AG10803 (cell line): ENCODE measurements around the gene PRPSAP2.
"Not testable (repeated sequence)": the region's sequence is repeated elsewhere in the genome, so short reads cannot be mapped to it uniquely, and the experiment has no call there.

Experiments used
- DNase-seq: peaks from one replicate; pipeline ENCODE4 v3.0.0; 2010; ENCODE audit warnings: low read depth
- H3K4me3 ChIP-seq: 2 replicates; pipeline ENCODE4 v1.5.1; 2011; ENCODE audit warnings: mild to moderate bottlenecking, low read length, control low read depth
- CTCF ChIP-seq: conservative IDR thresholded peaks from 2 replicates; pipeline ENCODE4 v1.5.1; 2011; ENCODE audit warnings: mild to moderate bottlenecking, low read length, control low read depth, inconsistent platforms

Gene PRPSAP2

GRCh38 chr17:18857864-18858566 is at the start of gene PRPSAP2:
TSS of gene PRPSAP2 (plus strand) at chr17:18858131. CDS start at chr17:18865834, 7,703 bp downstream.
- TF ChIP-seq CTCF: no peak
- peak within 1 kb of the TSS; percentile 69 for H3K4me3 ChIP-seq
- peak; percentile 92 for DNase-seq

GRCh38 chr17:18815924-18816323 is 42.0 kb upstream of the PRPSAP2 start:
- H3K4me3 ChIP-seq, DNase-seq: not testable (repeated sequence)

- not testable (repeated sequence) for H3K4me3 ChIP-seq
- DNase-seq: peak; percentile 84
- TF ChIP-seq CTCF: peak; percentile 58
These were observed 41.2 kb upstream of the PRPSAP2 start for GRCh38 chr17:18816489-18817371.

- not testable (repeated sequence) for DNase-seq
These were observed 36.5 kb upstream of the PRPSAP2 start for GRCh38 chr17:18821430-18821829.

GRCh38 chr17:18827613-18828012 is 30.3 kb upstream of the PRPSAP2 start:
- not testable (repeated sequence) for H3K4me3 ChIP-seq, DNase-seq

More at GRCh38 chr17:18821430-18821829, 36.5 kb upstream of the PRPSAP2 start:
- H3K4me3 ChIP-seq: not testable (repeated sequence)

- TF ChIP-seq CTCF: no peak
- no peak overlapping the region for H3K4me3 ChIP-seq
- no peak for DNase-seq
These were observed 9.4 kb upstream of the PRPSAP2 start for GRCh38 chr17:18848501-18848900.

GRCh38 chr17:18850679-18851078 is 7.3 kb upstream of the PRPSAP2 start:
- TF ChIP-seq CTCF: no peak
- H3K4me3 ChIP-seq: no peak overlapping the region
- no peak for DNase-seq

- DNase-seq: no peak
- no peak for TF ChIP-seq CTCF
- H3K4me3 ChIP-seq: no peak overlapping the region
These were observed 6.7 kb upstream of the PRPSAP2 start for GRCh38 chr17:18851201-18851600.
